Neural cell (in vitro differentiated cells): ENCODE data around the gene KIAA1549.

ENCODE experiments used
- CTCF ChIP-seq: fragments of 450-650 bp; IDR thresholded peaks from 2 replicates; pipeline ENCODE4 v1.5.1; 2014; ENCODE audit warnings: antibody characterized with exemption, mild to moderate bottlenecking, moderate library complexity; ENCODE audit not compliant: poor library complexity, severe bottlenecking
- EP300 ChIP-seq: fragments of 450-650 bp; conservative IDR thresholded peaks from 2 replicates; pipeline ENCODE4 v1.6.1; 2014; ENCODE audit warnings: antibody characterized with exemption, mild to moderate bottlenecking, moderate library complexity; ENCODE audit not compliant: poor library complexity, severe bottlenecking

GRCh38 chr7:138964624-138965436 lies 16.4 kb downstream of the KIAA1549 start:
- no peak for TF ChIP-seq CTCF
- TF ChIP-seq EP300, result no peak
